HCT116 (cell line): ENCODE measurements around the gene PLD2. TPM values are rescaled to one million over a fixed set of nuclear protein-coding genes. Genes with fewer than 3 reads are reported as not detected.

Source experiments
- ATAC-seq: fragments of 200-7000 bp; cut with Tn5 transposase; 2 replicates; pipeline ENCODE4 v1.9.1; 2020; ENCODE audit warnings: mild to moderate bottlenecking, moderate library complexity
- BruUV-seq: library from RNA; stranded (reverse); fragments of 400-500 nt; replicated peaks from 2 replicates; lab custom pipeline; 2021; lab: Mats Ljungman, UMichigan
- CTCF ChIA-PET: fragments of 300-600 bp; sonication (Branson Sonifier 250); formaldehyde crosslinking; loops from one replicate; lab custom pipeline; 2021; ENCODE audit warnings: antibody characterized with exemption; lab: Charles Lee
- POLR2A ChIA-PET: fragments of 300-600, 350-600 bp; sonication (Branson Sonifier 250); formaldehyde crosslinking; loops from one replicate; lab custom pipeline; 2021; ENCODE audit warnings: antibody characterized with exemption; lab: Charles Lee
- RAD21 ChIA-PET, 2 experiments: fragments of 300-600 bp; sonication (Branson Sonifier 250); formaldehyde crosslinking; loops; one replicate each; lab custom pipeline; 2023; ENCODE audit warnings: low total read pairs in 2 of 2; ENCODE audit not compliant: uncharacterized antibody in 2 of 2, unreplicated experiment in 2 of 2, low non-redundant PET in 1 of 2; lab: Charles Lee
- DNase-seq: peaks from one replicate; pipeline ENCODE4 v3.0.0-alpha.2; 2010; ENCODE audit warnings: low read depth, low spot score
- H2AFZ ChIP-seq: fragments of 200-600 bp; shearing (Covaris generic), sonication (generic); 2 replicates; pipeline ENCODE4 v1.6.1; 2017; ENCODE audit warnings: low read depth, mixed run types, mixed read lengths, antibody characterized with exemption, low read length; ENCODE audit not compliant: poor library complexity, severe bottlenecking
- H3K27ac ChIP-seq: 2 replicates; pipeline ENCODE4 v1.5.1; 2012; ENCODE audit warnings: low read depth, low read length
- H3K27me3 ChIP-seq: fragments of 200-600 bp; sonication (generic); 2 replicates; pipeline ENCODE4 v1.6.1; 2016; ENCODE audit warnings: mixed run types, low read length, mixed read lengths; ENCODE audit not compliant: insufficient read depth
- H3K36me3 ChIP-seq, 2 experiments: fragments of 200-500 bp in 1 of 2; fragments of 200-600 bp in 1 of 2; sonication (Bioruptor generic) in 1 of 2; sonication (generic) in 1 of 2; 2 replicates each; pipeline versions ENCODE4 v1.5.1 to v1.6.1; 2014 to 2016; ENCODE audit warnings: low read length in 2 of 2, inconsistent platforms in 1 of 2, mixed read lengths in 1 of 2, mixed run types in 1 of 2; ENCODE audit not compliant: insufficient read depth in 2 of 2, control insufficient read depth in 1 of 2
- H3K4me1 ChIP-seq, 2 experiments: fragments of 200-600 bp in 1 of 2; sonication (generic) in 1 of 2; 2 replicates each; pipeline versions ENCODE4 v1.5.1 to v1.6.1; 2012 to 2017; ENCODE audit warnings: low read length in 2 of 2, inconsistent platforms in 1 of 2, mild to moderate bottlenecking in 1 of 2, mixed read lengths in 1 of 2, mixed run types in 1 of 2, moderate library complexity in 1 of 2; ENCODE audit not compliant: insufficient read depth in 2 of 2, control insufficient read depth in 1 of 2
- H3K4me2 ChIP-seq: fragments of 200-600 bp; sonication (generic); 2 replicates; pipeline ENCODE4 v1.6.1; 2017; ENCODE audit warnings: mixed run types, low read length, mixed read lengths
- H3K4me3 ChIP-seq, 2 experiments: fragments of 200-600 bp in 1 of 2; sonication (generic) in 1 of 2; replicated peaks in 1 of 2; 2 replicates each; pipeline ENCODE4 v1.5.1; 2011 to 2016; ENCODE audit warnings: low read length in 2 of 2, control low read depth in 1 of 2, low read depth in 1 of 2, mild to moderate bottlenecking in 1 of 2, mixed read lengths in 1 of 2, mixed run types in 1 of 2
- H3K79me2 ChIP-seq: fragments of 200-600 bp; sonication (generic); 2 replicates; pipeline ENCODE4 v1.6.1; 2017; ENCODE audit warnings: mild to moderate bottlenecking, mixed run types, low read length, moderate library complexity, mixed read lengths; ENCODE audit not compliant: insufficient read depth
- H3K9ac ChIP-seq: fragments of 200-600 bp; sonication (generic); 2 replicates; pipeline ENCODE4 v1.6.1; 2016; ENCODE audit warnings: low read length, mixed read lengths
- H3K9me2 ChIP-seq: fragments of 200-600 bp; sonication (generic), shearing (Covaris generic); 2 replicates; pipeline ENCODE4 v1.6.1; 2017; ENCODE audit warnings: mixed run types, mild to moderate bottlenecking, moderate library complexity; ENCODE audit not compliant: insufficient read depth
- H3K9me3 ChIP-seq, 2 experiments: fragments of 200-500 bp in 1 of 2; fragments of 200-600 bp in 1 of 2; sonication (Bioruptor generic) in 1 of 2; sonication (generic) in 1 of 2; 2 replicates each; pipeline ENCODE4 v1.6.1; 2014 to 2017; ENCODE audit warnings: low read length in 2 of 2, mixed read lengths in 2 of 2, inconsistent platforms in 1 of 2, low read depth in 1 of 2, mild to moderate bottlenecking in 1 of 2, mixed run types in 1 of 2, moderate library complexity in 1 of 2; ENCODE audit not compliant: control insufficient read depth in 1 of 2, insufficient read depth in 1 of 2
- H4K20me1 ChIP-seq: fragments of 200-600 bp; sonication (generic), shearing (Covaris generic); 2 replicates; pipeline ENCODE4 v1.6.1; 2017; ENCODE audit warnings: mixed run types, mild to moderate bottlenecking, moderate library complexity; ENCODE audit not compliant: insufficient read depth
- CBX3 ChIP-seq: IDR thresholded peaks from 2 replicates; pipeline ENCODE4 v1.6.1; 2012; ENCODE audit warnings: low read depth
- CEBPB ChIP-seq: IDR thresholded peaks from 2 replicates; pipeline ENCODE4 v1.6.1; 2012; ENCODE audit warnings: low read depth
- EGR1 ChIP-seq: IDR thresholded peaks from 2 replicates; pipeline ENCODE4 v1.6.1; 2012; ENCODE audit warnings: low read depth
- EZH2 ChIP-seq: fragments of 200-600 bp; sonication (generic); IDR thresholded peaks from 2 replicates; pipeline ENCODE4 v1.6.1; 2017; ENCODE audit warnings: antibody characterized with exemption, mixed run types
- EZH2phosphoT487 ChIP-seq: fragments of 200-600 bp; IDR thresholded peaks from 2 replicates; pipeline ENCODE4 v1.6.1; 2018; ENCODE audit warnings: antibody characterized with exemption, borderline replicate concordance
- FOSL1 ChIP-seq: IDR thresholded peaks from 2 replicates; pipeline ENCODE4 v1.6.1; 2012; ENCODE audit warnings: low read depth
- POLR2AphosphoS5 ChIP-seq: IDR thresholded peaks from 2 replicates; pipeline ENCODE4 v1.6.1; 2011; ENCODE audit warnings: mild to moderate bottlenecking, low read depth, low read length, moderate library complexity
- SIN3A ChIP-seq: IDR thresholded peaks from 2 replicates; pipeline ENCODE4 v1.6.1; 2012; ENCODE audit warnings: low read depth
- SP1 ChIP-seq: IDR thresholded peaks from 2 replicates; pipeline ENCODE4 v1.6.1; 2012; ENCODE audit warnings: low read depth
- SRF ChIP-seq: IDR thresholded peaks from 2 replicates; pipeline ENCODE4 v1.6.1; 2012; ENCODE audit warnings: low read depth
- TCF7L2 ChIP-seq: IDR thresholded peaks from 2 replicates; pipeline ENCODE4 v1.7.0; 2011; ENCODE audit warnings: borderline replicate concordance, inconsistent platforms; ENCODE audit not compliant: insufficient read depth, insufficient read length; ENCODE audit errors: extremely low read depth
- YY1 ChIP-seq: IDR thresholded peaks from 2 replicates; pipeline ENCODE4 v1.6.1; 2011; ENCODE audit warnings: low read length, low read depth, moderate library complexity, mild to moderate bottlenecking; ENCODE audit not compliant: insufficient replicate concordance; ENCODE audit errors: extremely low read depth
- ZNF274 ChIP-seq: fragments of 200-500 bp; sonication (Bioruptor generic); IDR thresholded peaks from 2 replicates; pipeline ENCODE4 v1.6.1; 2014; ENCODE audit warnings: mild to moderate bottlenecking, low read depth, low read length, inconsistent platforms
- intact Hi-C: fragments of 100-400 bp; cut with micrococcal nuclease; formaldehyde crosslinking; loops from 2 replicates; pipeline ENCODE4 v1.10.0; 2022
- total RNA-seq: library from RNA; stranded (reverse); gene quantifications from one replicate; pipeline ENCODE4 v1.2.1, GENCODE V29; 2021; ENCODE audit not compliant: unreplicated experiment
- TF ChIP-seq, protein P1 (sequence below): IDR thresholded peaks from 2 replicates; pipeline ENCODE4 v1.6.1; 2012; ENCODE audit warnings: low read depth
- TF ChIP-seq, protein P2 (sequence below), 3 experiments: fragments of 200-600 bp in 1 of 3; sonication (generic) in 1 of 3; IDR thresholded peaks in 2 of 3; conservative IDR thresholded peaks in 1 of 3; 2 replicates each; pipeline ENCODE4 v1.5.1; 2012 to 2017; ENCODE audit warnings: low read depth in 2 of 3, low read length in 2 of 3, antibody characterized with exemption in 1 of 3, borderline replicate concordance in 1 of 3, control low read depth in 1 of 3, mild to moderate bottlenecking in 1 of 3, mixed read lengths in 1 of 3, mixed run types in 1 of 3, moderate library complexity in 1 of 3; ENCODE audit not compliant: insufficient read depth in 1 of 3
- TF ChIP-seq, protein P3 (sequence below): IDR thresholded peaks from 2 replicates; pipeline ENCODE4 v1.6.1; 2011; ENCODE audit warnings: mild to moderate bottlenecking, low read length, moderate library complexity; ENCODE audit not compliant: insufficient replicate concordance; ENCODE audit errors: extremely low read depth

PLD2 gene
- total RNA-seq, 1 experiment from 2014 or later: 47.7 TPM

DNA sequence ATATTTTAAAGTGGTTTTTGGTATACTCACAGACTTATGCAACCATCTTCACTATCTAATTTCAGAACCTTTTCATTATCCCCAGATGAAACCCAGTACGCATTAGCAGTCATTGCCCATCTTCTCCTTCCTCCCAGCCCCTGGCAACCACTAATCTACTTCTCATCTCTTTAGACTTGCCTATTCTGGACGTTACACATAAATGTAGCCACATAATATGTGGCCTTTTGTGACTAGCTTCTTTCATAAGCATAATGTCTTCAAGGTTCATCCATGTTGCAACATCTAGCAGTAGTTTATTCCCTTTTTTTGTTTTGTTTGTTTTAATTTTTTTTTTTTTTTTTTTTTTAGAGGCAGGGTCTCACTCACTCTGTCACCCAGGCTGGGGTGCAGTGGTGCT lies 63.9 kb downstream of the PLD2 start:
- TF ChIP-seq SIN3A: no peak
- no peak for TF ChIP-seq YY1
- no peak for TF ChIP-seq SRF
- no peak for TF ChIP-seq EZH2
- no peak for TF ChIP-seq CBX3
- no peak for TF ChIP-seq POLR2AphosphoS5
- TF ChIP-seq EZH2phosphoT487: no peak
- no peak for TF ChIP-seq EGR1
- TF ChIP-seq, protein P1, sequence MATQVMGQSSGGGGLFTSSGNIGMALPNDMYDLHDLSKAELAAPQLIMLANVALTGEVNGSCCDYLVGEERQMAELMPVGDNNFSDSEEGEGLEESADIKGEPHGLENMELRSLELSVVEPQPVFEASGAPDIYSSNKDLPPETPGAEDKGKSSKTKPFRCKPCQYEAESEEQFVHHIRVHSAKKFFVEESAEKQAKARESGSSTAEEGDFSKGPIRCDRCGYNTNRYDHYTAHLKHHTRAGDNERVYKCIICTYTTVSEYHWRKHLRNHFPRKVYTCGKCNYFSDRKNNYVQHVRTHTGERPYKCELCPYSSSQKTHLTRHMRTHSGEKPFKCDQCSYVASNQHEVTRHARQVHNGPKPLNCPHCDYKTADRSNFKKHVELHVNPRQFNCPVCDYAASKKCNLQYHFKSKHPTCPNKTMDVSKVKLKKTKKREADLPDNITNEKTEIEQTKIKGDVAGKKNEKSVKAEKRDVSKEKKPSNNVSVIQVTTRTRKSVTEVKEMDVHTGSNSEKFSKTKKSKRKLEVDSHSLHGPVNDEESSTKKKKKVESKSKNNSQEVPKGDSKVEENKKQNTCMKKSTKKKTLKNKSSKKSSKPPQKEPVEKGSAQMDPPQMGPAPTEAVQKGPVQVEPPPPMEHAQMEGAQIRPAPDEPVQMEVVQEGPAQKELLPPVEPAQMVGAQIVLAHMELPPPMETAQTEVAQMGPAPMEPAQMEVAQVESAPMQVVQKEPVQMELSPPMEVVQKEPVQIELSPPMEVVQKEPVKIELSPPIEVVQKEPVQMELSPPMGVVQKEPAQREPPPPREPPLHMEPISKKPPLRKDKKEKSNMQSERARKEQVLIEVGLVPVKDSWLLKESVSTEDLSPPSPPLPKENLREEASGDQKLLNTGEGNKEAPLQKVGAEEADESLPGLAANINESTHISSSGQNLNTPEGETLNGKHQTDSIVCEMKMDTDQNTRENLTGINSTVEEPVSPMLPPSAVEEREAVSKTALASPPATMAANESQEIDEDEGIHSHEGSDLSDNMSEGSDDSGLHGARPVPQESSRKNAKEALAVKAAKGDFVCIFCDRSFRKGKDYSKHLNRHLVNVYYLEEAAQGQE: no peak
- TF ChIP-seq FOSL1: no peak
- TF ChIP-seq, protein P2, sequence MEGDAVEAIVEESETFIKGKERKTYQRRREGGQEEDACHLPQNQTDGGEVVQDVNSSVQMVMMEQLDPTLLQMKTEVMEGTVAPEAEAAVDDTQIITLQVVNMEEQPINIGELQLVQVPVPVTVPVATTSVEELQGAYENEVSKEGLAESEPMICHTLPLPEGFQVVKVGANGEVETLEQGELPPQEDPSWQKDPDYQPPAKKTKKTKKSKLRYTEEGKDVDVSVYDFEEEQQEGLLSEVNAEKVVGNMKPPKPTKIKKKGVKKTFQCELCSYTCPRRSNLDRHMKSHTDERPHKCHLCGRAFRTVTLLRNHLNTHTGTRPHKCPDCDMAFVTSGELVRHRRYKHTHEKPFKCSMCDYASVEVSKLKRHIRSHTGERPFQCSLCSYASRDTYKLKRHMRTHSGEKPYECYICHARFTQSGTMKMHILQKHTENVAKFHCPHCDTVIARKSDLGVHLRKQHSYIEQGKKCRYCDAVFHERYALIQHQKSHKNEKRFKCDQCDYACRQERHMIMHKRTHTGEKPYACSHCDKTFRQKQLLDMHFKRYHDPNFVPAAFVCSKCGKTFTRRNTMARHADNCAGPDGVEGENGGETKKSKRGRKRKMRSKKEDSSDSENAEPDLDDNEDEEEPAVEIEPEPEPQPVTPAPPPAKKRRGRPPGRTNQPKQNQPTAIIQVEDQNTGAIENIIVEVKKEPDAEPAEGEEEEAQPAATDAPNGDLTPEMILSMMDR (IDR thresholded peaks at IDR 0.05 in 2 of 3, conservative IDR thresholded peaks at IDR 0.05 in 1 of 3; ENCODE audit: borderline replicate concordance in 1 of 3, insufficient read depth in 1 of 3, low read depth in 2 of 3, low read length in 2 of 3): no peak
- no peak for TF ChIP-seq SP1
- no peak for TF ChIP-seq TCF7L2
- no peak for TF ChIP-seq CEBPB
- TF ChIP-seq, protein P3, sequence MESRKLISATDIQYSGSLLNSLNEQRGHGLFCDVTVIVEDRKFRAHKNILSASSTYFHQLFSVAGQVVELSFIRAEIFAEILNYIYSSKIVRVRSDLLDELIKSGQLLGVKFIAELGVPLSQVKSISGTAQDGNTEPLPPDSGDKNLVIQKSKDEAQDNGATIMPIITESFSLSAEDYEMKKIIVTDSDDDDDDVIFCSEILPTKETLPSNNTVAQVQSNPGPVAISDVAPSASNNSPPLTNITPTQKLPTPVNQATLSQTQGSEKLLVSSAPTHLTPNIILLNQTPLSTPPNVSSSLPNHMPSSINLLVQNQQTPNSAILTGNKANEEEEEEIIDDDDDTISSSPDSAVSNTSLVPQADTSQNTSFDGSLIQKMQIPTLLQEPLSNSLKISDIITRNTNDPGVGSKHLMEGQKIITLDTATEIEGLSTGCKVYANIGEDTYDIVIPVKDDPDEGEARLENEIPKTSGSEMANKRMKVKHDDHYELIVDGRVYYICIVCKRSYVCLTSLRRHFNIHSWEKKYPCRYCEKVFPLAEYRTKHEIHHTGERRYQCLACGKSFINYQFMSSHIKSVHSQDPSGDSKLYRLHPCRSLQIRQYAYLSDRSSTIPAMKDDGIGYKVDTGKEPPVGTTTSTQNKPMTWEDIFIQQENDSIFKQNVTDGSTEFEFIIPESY: no peak
- TF ChIP-seq ZNF274: no peak
- TF ChIP-seq, all 23 proteins: peak for 0
- no peak overlapping the region for H2AFZ ChIP-seq
- ATAC-seq (no peak), DNase-seq (no peak)
- H4K20me1 ChIP-seq: no peaks in the 10 kb centered on the region
- ChIA-PET RAD21 (no interaction called here), CTCF (no interaction called here), POLR2A (interaction anchor here (0.7 to 1.0 kb wide), 2 partner anchors 13 to 80 kb away, joined by 3 to 4 read pairs; no protein-coding TSS in a partner anchor)
- intact Hi-C loops: no loop called here
- H3K9ac ChIP-seq: no peak overlapping the region
- BruUV-seq: no TSS peak
- peaks cover 11% of the 10 kb centered on the region for H3K79me2 ChIP-seq
- H3K4me1 ChIP-seq: no peaks in the 10 kb centered on the region
- H3K4me2 ChIP-seq: no peak overlapping the region
- H3K4me3 ChIP-seq: no peak overlapping the region
- no peaks in the 10 kb centered on the region for H3K9me3 ChIP-seq
- 0 out of 4 replicates have a peak, but pooled peaks cover 0 to 4% of the 10 kb centered on the region in 2 experiments for H3K36me3 ChIP-seq
- no peak overlapping the region for H3K27ac ChIP-seq
- no peaks in the 10 kb centered on the region for H3K27me3 ChIP-seq
- H3K9me2 ChIP-seq: no peaks in the 10 kb centered on the region
